GM10266 (cell line): ENCODE measurements around the gene TTYH3.

Experiments used
- DNase-seq: peaks from one replicate; pipeline ENCODE4 v3.0.0; 2012; ENCODE audit errors: extremely low spot score
- TF ChIP-seq, protein P1 (sequence below): IDR thresholded peaks from 2 replicates; pipeline ENCODE4 v1.5.1; 2012; ENCODE audit warnings: mild to moderate bottlenecking, low read depth; ENCODE audit not compliant: control insufficient read depth, insufficient read depth; ENCODE audit errors: missing control alignments

The TTYH3 gene

DNA sequence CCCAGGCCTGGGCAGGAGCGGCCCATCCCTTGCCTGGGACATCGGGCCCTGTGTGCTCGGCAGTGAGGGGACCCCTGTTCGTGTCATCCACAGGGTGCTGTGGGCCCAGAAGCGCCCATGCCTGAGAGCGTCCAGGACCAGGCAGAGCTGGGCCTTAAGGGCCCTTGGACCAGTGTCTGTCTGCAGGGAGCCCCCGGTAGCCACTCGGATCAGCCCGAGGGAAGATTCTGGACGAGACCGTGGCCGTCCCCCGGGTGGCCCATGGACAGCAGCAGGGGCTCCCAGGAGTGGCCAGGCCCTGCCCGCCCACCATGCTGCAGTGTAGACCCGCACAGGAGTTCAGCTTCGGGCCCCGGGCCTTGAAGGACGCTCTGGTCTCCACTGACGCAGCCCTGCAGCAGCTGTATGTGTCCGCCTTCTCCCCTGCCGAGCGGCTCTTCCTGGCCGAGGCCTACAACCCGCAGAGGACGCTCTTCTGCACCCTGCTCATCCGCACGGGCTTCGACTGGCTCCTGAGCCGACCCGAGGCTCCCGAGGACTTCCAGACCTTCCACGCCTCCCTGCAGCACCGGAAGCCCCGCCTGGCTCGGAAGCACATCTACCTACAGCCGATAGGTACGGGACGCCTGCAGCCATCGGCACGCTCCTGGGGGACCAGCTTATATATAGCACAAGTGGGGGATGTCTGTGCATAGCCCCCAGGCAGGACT lies 68.5 kb downstream of the TTYH3 start:
- DNase-seq = no peak
- TF ChIP-seq, protein P1, sequence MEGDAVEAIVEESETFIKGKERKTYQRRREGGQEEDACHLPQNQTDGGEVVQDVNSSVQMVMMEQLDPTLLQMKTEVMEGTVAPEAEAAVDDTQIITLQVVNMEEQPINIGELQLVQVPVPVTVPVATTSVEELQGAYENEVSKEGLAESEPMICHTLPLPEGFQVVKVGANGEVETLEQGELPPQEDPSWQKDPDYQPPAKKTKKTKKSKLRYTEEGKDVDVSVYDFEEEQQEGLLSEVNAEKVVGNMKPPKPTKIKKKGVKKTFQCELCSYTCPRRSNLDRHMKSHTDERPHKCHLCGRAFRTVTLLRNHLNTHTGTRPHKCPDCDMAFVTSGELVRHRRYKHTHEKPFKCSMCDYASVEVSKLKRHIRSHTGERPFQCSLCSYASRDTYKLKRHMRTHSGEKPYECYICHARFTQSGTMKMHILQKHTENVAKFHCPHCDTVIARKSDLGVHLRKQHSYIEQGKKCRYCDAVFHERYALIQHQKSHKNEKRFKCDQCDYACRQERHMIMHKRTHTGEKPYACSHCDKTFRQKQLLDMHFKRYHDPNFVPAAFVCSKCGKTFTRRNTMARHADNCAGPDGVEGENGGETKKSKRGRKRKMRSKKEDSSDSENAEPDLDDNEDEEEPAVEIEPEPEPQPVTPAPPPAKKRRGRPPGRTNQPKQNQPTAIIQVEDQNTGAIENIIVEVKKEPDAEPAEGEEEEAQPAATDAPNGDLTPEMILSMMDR = no peak

GRCh38 chr7:2701424-2701823 lies 69.6 kb downstream of the TTYH3 start:
- DNase-seq = no peak
- TF ChIP-seq, protein P1 = no peak

DNA sequence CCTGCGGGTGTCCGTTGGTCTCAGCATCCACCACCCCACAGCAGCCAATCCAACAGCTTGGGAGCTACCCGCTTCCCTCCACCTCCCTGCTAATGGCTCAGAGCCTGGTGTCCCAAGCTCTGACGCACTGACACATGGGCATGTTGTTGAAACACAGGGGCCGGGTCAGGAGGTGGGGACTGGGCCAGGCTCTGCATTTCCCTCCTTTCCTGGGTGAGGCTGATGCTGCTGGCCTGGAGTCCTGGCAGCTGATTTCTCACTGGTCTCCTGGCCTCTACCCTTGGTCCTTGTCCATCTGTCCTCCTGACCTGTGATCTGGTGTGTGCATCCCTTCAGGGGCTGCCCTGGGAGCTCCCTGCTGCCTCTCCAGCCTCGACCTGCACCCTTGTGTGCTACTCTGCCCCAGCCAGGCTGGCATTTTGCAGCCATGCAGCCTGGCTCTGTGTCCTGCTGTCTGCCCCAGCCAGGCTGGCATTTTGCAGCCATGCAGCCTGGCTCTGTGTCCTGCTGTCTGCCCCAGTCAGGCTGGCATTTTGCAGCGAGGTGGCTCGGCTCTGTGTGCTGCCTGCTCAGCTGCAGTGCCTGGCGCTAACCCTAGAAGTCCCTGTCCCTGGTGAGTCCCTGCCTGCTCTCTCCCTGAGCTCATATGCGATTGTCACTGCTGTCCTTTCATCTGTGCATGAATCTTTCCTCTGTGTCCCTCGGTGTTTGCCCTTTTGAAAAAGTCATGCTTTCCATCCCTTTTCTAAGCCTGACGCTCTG lies 70.2 kb downstream of the TTYH3 start:
- DNase-seq = no peak
- TF ChIP-seq, protein P1 = no peak

GRCh38 chr7:2702594-2702957 lies 70.8 kb downstream of the TTYH3 start:
- TF ChIP-seq, protein P1 = no peak
- no peak for DNase-seq

GRCh38 chr7:2705371-2706096 lies 73.7 kb downstream of the TTYH3 start:
- DNase-seq = no peak
- TF ChIP-seq, protein P1 = no peak

DNA sequence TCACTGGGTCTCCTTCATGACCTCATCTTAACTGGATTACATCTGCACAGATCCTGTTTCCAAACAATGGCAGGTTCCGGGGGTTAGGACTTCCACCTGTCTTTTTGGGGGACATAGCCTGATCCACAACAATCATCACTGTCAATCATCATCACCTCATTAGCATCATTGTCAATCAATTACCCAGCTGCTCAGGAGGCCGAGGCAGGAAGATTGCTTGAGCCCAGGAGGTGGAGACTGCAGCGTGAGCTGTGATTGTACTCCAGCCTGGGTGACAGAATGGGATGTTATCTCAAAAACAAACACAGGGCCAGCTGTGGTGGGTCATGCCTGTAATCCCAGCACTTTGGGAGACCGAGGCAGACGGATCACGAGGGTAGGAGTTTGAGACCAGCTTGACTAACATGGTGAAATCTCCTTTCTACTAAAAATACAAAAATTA lies 74.9 kb downstream of the TTYH3 start:
- no peak for DNase-seq
- TF ChIP-seq, protein P1 = no peak
